ENCODE data around the gene PTPRN2. TPM values are rescaled to one million over a fixed set of nuclear protein-coding genes. Genes with fewer than 3 reads are reported as not detected.

The PTPRN2 gene
- total and polyA plus RNA-seq, 4 donors = 18.1 to 69.9 (median 50.4) TPM

GRCh38 chr7:157993406-157994105 lies 594.1 kb downstream of the PTPRN2 start:
- Histone ChIP-seq H3K27me3 (ENCODE audit: control insufficient read depth, insufficient read depth, low read length) (no peaks in the 10 kb centered on the region), H3K4me3 (ENCODE audit: low read depth, low read length) (no peak overlapping the region), H3K27ac (ENCODE audit: low read depth, low read length) (no peak overlapping the region), H3K9me3 (ENCODE audit: control insufficient read depth, insufficient read depth, low read length) (no peaks in the 10 kb centered on the region), H3K36me3 (ENCODE audit: control insufficient read depth, insufficient read depth, low read length) (peaks cover 3% of the 10 kb centered on the region), H3K4me1 (ENCODE audit: control insufficient read depth, insufficient read depth, low read length) (peaks cover 28% of the 10 kb centered on the region)
- 87% methylated on average over 18 of the region's 18 CpGs for WGBS (ENCODE audit: insufficient coverage)
- DNase-seq (ENCODE audit: low read depth in 4 of 6, low spot score in 6 of 6) = no peak

- no peak for DNase-seq (ENCODE audit: low read depth in 4 of 6, low spot score in 6 of 6)
- 94% methylated on average over 14 of the region's 17 CpGs for WGBS (ENCODE audit: insufficient coverage)
- Histone ChIP-seq H3K4me1 (ENCODE audit: control insufficient read depth, insufficient read depth, low read length) (peaks cover 34% of the 10 kb centered on the region), H3K27ac (ENCODE audit: low read depth, low read length) (no peak overlapping the region), H3K4me3 (ENCODE audit: low read depth, low read length) (no peak overlapping the region), H3K27me3 (ENCODE audit: control insufficient read depth, insufficient read depth, low read length) (no peaks in the 10 kb centered on the region), H3K36me3 (ENCODE audit: control insufficient read depth, insufficient read depth, low read length) (peaks cover 3% of the 10 kb centered on the region), H3K9me3 (ENCODE audit: control insufficient read depth, insufficient read depth, low read length) (no peaks in the 10 kb centered on the region)
Observed at GRCh38 chr7:157992511-157993160, 595.0 kb downstream of the PTPRN2 start.

- WGBS (ENCODE audit: insufficient coverage) = 96% methylated on average over 7 of the region's 11 CpGs
- no peak for DNase-seq (ENCODE audit: low read depth in 4 of 6, low spot score in 6 of 6)
- H3K4me3 ChIP-seq (ENCODE audit: low read depth, low read length) = no peak overlapping the region
- no peak overlapping the region for H3K27ac ChIP-seq (ENCODE audit: low read depth, low read length)
- no peaks in the 10 kb centered on the region for H3K27me3 ChIP-seq (ENCODE audit: control insufficient read depth, insufficient read depth, low read length)
- peaks cover 3% of the 10 kb centered on the region for H3K36me3 ChIP-seq (ENCODE audit: control insufficient read depth, insufficient read depth, low read length)
- H3K4me1 ChIP-seq (ENCODE audit: control insufficient read depth, insufficient read depth, low read length) = peaks cover 25% of the 10 kb centered on the region
- no peaks in the 10 kb centered on the region for H3K9me3 ChIP-seq (ENCODE audit: control insufficient read depth, insufficient read depth, low read length)
Observed at GRCh38 chr7:157991761-157992160, 595.9 kb downstream of the PTPRN2 start.

GRCh38 chr7:157991351-157991750 lies 596.3 kb downstream of the PTPRN2 start:
- DNase-seq (ENCODE audit: low read depth in 4 of 6, low spot score in 6 of 6) = no peak
- Histone ChIP-seq H3K27ac (ENCODE audit: low read depth, low read length) (no peak overlapping the region), H3K4me3 (ENCODE audit: low read depth, low read length) (no peak overlapping the region), H3K36me3 (ENCODE audit: control insufficient read depth, insufficient read depth, low read length) (peaks cover 3% of the 10 kb centered on the region), H3K4me1 (ENCODE audit: control insufficient read depth, insufficient read depth, low read length) (peaks cover 25% of the 10 kb centered on the region), H3K9me3 (ENCODE audit: control insufficient read depth, insufficient read depth, low read length) (no peaks in the 10 kb centered on the region), H3K27me3 (ENCODE audit: control insufficient read depth, insufficient read depth, low read length) (no peaks in the 10 kb centered on the region)
- 95% methylated on average over 7 of the region's 9 CpGs for WGBS (ENCODE audit: insufficient coverage)

- Histone ChIP-seq H3K4me1 (ENCODE audit: control insufficient read depth, insufficient read depth, low read length) (peaks cover 27% of the 10 kb centered on the region), H3K27ac (ENCODE audit: low read depth, low read length) (no peak overlapping the region), H3K36me3 (ENCODE audit: control insufficient read depth, insufficient read depth, low read length) (peaks cover 3% of the 10 kb centered on the region), H3K4me3 (ENCODE audit: low read depth, low read length) (no peak overlapping the region), H3K9me3 (ENCODE audit: control insufficient read depth, insufficient read depth, low read length) (no peaks in the 10 kb centered on the region), H3K27me3 (ENCODE audit: control insufficient read depth, insufficient read depth, low read length) (no peaks in the 10 kb centered on the region)
- no peak for DNase-seq (ENCODE audit: low read depth in 4 of 6, low spot score in 6 of 6)
- 67% methylated on average over 9 of the region's 9 CpGs for WGBS (ENCODE audit: insufficient coverage)
Observed at GRCh38 chr7:157990881-157991250, 596.8 kb downstream of the PTPRN2 start.

GRCh38 chr7:157990226-157990880 lies 597.3 kb downstream of the PTPRN2 start:
- no peak for DNase-seq (ENCODE audit: low read depth in 4 of 6, low spot score in 6 of 6)
- H3K36me3 ChIP-seq (ENCODE audit: control insufficient read depth, insufficient read depth, low read length) = peaks cover 3% of the 10 kb centered on the region
- H3K27ac ChIP-seq (ENCODE audit: low read depth, low read length) = no peak overlapping the region
- 69% methylated on average over 17 of the region's 21 CpGs for WGBS (ENCODE audit: insufficient coverage)
- peaks cover 27% of the 10 kb centered on the region for H3K4me1 ChIP-seq (ENCODE audit: control insufficient read depth, insufficient read depth, low read length)
- H3K9me3 ChIP-seq (ENCODE audit: control insufficient read depth, insufficient read depth, low read length) = no peaks in the 10 kb centered on the region
- H3K27me3 ChIP-seq (ENCODE audit: control insufficient read depth, insufficient read depth, low read length) = no peaks in the 10 kb centered on the region
- H3K4me3 ChIP-seq (ENCODE audit: low read depth, low read length) = no peak overlapping the region

- H3K9me3 ChIP-seq (ENCODE audit: control insufficient read depth, insufficient read depth, low read length) = no peaks in the 10 kb centered on the region
- H3K27me3 ChIP-seq (ENCODE audit: control insufficient read depth, insufficient read depth, low read length) = no peaks in the 10 kb centered on the region
- WGBS (ENCODE audit: insufficient coverage) = 93% methylated on average over 12 of the region's 13 CpGs
Observed at GRCh38 chr7:157989589-157989988, 598.0 kb downstream of the PTPRN2 start.

GRCh38 chr7:157987906-157988305 lies 599.7 kb downstream of the PTPRN2 start:
- Histone ChIP-seq H3K4me3 (ENCODE audit: low read depth, low read length) (no peak overlapping the region), H3K27me3 (ENCODE audit: control insufficient read depth, insufficient read depth, low read length) (no peaks in the 10 kb centered on the region), H3K27ac (ENCODE audit: low read depth, low read length) (no peak overlapping the region), H3K9me3 (ENCODE audit: control insufficient read depth, insufficient read depth, low read length) (no peaks in the 10 kb centered on the region), H3K4me1 (ENCODE audit: control insufficient read depth, insufficient read depth, low read length) (peaks cover 31% of the 10 kb centered on the region), H3K36me3 (ENCODE audit: control insufficient read depth, insufficient read depth, low read length) (no peaks in the 10 kb centered on the region)
- peak in 2 of 6 donors; percentile 19 to 29 for DNase-seq (ENCODE audit: low read depth in 4 of 6, low spot score in 6 of 6)
- WGBS (ENCODE audit: insufficient coverage) = 40% methylated on average over 8 of the region's 10 CpGs

More at GRCh38 chr7:157989589-157989988, 598.0 kb downstream of the PTPRN2 start:
- Histone ChIP-seq H3K27ac (ENCODE audit: low read depth, low read length) (no peak overlapping the region), H3K36me3 (ENCODE audit: control insufficient read depth, insufficient read depth, low read length) (peaks cover 3% of the 10 kb centered on the region), H3K4me1 (ENCODE audit: control insufficient read depth, insufficient read depth, low read length) (peaks cover 27% of the 10 kb centered on the region), H3K4me3 (ENCODE audit: low read depth, low read length) (no peak overlapping the region)
- DNase-seq (ENCODE audit: low read depth in 4 of 6, low spot score in 6 of 6) = no peak

- Histone ChIP-seq H3K9me3 (ENCODE audit: control insufficient read depth, insufficient read depth, low read length) (no peaks in the 10 kb centered on the region), H3K4me1 (ENCODE audit: control insufficient read depth, insufficient read depth, low read length) (peaks cover 27% of the 10 kb centered on the region), H3K4me3 (ENCODE audit: low read depth, low read length) (no peak overlapping the region), H3K27ac (ENCODE audit: low read depth, low read length) (no peak overlapping the region), H3K36me3 (ENCODE audit: control insufficient read depth, insufficient read depth, low read length) (no peaks in the 10 kb centered on the region), H3K27me3 (ENCODE audit: control insufficient read depth, insufficient read depth, low read length) (no peaks in the 10 kb centered on the region)
- no peak for DNase-seq (ENCODE audit: low read depth in 4 of 6, low spot score in 6 of 6)
- WGBS (ENCODE audit: insufficient coverage) = 95% methylated on average over 10 of the region's 12 CpGs
Observed at GRCh38 chr7:157986051-157986450, 601.6 kb downstream of the PTPRN2 start.
